ENCODE results near the gene ACAD11. TPM values are rescaled to one million over a fixed set of nuclear protein-coding genes. Genes with fewer than 3 reads are reported as not detected.

Gene ACAD11
- total RNA-seq, 1 experiment from 2014 or later, result 12.6 TPM

- TF ChIP-seq, protein P1, sequence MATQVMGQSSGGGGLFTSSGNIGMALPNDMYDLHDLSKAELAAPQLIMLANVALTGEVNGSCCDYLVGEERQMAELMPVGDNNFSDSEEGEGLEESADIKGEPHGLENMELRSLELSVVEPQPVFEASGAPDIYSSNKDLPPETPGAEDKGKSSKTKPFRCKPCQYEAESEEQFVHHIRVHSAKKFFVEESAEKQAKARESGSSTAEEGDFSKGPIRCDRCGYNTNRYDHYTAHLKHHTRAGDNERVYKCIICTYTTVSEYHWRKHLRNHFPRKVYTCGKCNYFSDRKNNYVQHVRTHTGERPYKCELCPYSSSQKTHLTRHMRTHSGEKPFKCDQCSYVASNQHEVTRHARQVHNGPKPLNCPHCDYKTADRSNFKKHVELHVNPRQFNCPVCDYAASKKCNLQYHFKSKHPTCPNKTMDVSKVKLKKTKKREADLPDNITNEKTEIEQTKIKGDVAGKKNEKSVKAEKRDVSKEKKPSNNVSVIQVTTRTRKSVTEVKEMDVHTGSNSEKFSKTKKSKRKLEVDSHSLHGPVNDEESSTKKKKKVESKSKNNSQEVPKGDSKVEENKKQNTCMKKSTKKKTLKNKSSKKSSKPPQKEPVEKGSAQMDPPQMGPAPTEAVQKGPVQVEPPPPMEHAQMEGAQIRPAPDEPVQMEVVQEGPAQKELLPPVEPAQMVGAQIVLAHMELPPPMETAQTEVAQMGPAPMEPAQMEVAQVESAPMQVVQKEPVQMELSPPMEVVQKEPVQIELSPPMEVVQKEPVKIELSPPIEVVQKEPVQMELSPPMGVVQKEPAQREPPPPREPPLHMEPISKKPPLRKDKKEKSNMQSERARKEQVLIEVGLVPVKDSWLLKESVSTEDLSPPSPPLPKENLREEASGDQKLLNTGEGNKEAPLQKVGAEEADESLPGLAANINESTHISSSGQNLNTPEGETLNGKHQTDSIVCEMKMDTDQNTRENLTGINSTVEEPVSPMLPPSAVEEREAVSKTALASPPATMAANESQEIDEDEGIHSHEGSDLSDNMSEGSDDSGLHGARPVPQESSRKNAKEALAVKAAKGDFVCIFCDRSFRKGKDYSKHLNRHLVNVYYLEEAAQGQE (IDR thresholded peaks at IDR 0.05; ENCODE audit: low read depth), result no peak
- TF ChIP-seq CEBPB (IDR thresholded peaks at IDR 0.05; ENCODE audit: low read depth) (no peak), CBX3 (IDR thresholded peaks at IDR 0.05; ENCODE audit: low read depth) (no peak), JUND (IDR thresholded peaks at IDR 0.05) (no peak), SIN3A (IDR thresholded peaks at IDR 0.05; ENCODE audit: low read depth) (no peak), MAX (IDR thresholded peaks at IDR 0.05) (no peak), ATF3 (IDR thresholded peaks at IDR 0.05) (no peak)
Measured at GRCh38 chr3:132694991-132695390, 35.4 kb upstream of the ACAD11 start (continued).

DNA sequence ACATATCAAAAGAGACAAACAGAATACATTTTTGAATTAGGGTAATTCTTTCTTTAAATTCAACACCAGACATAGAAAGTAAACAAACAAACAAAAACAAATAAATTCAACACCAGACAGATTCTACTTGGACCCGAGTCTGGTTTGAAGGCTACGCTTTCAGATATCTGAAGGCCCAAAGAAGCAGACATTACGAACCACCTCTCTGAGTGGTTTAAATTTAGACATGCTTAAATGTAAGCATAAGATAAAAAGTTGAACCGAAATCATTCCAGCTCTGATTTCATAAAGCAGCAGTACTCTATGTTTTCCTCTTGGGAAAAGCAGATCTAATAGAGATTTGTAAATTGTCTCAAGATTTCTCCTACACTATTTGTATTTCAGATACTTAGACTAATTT is 30.4 kb upstream of the ACAD11 start:
- no peak overlapping the region for H3K27ac ChIP-seq (ENCODE audit: low read depth, low read length)
- H3K4me3 ChIP-seq (replicated peaks in 1 of 2; ENCODE audit: low read depth in 1 of 2, low read length in 2 of 2), result no peak overlapping the region
- H3K36me3 ChIP-seq (ENCODE audit: control insufficient read depth in 1 of 2, insufficient read depth in 2 of 2, low read length in 2 of 2), result peaks cover 15 to 29% of the 10 kb centered on the region in 2 experiments
- H3K9me2 ChIP-seq (ENCODE audit: insufficient read depth), result no peaks in the 10 kb centered on the region
- DNase-seq (ENCODE audit: low read depth, low spot score) (no peak), ATAC-seq (no peak)
- no peaks in the 10 kb centered on the region for H3K27me3 ChIP-seq (ENCODE audit: insufficient read depth, low read length)
- H3K9me3 ChIP-seq (ENCODE audit: control insufficient read depth in 1 of 2, insufficient read depth in 1 of 2, low read depth in 1 of 2, low read length in 2 of 2), result no peaks in the 10 kb centered on the region
- CTCF ChIA-PET, result no interaction called here
- H2AFZ ChIP-seq (ENCODE audit: low read depth, low read length, poor library complexity, severe bottlenecking), result no peak overlapping the region
- H3K9ac ChIP-seq (ENCODE audit: low read length), result no peak overlapping the region
- no peaks in the 10 kb centered on the region for H4K20me1 ChIP-seq (ENCODE audit: insufficient read depth)
- POLR2A ChIA-PET, result no interaction called here
- H3K4me1 ChIP-seq (ENCODE audit: control insufficient read depth in 1 of 2, insufficient read depth in 2 of 2, low read length in 2 of 2), result no peaks in the 10 kb centered on the region
- H3K4me2 ChIP-seq (ENCODE audit: low read length), result no peak overlapping the region
- RAD21 ChIA-PET (ENCODE audit: low non-redundant PET in 1 of 2, low total read pairs in 2 of 2, uncharacterized antibody in 2 of 2, unreplicated experiment in 2 of 2), result no interaction called here
- intact Hi-C loops (cut with micrococcal nuclease), result no loop called here
- BruUV-seq (replicated peaks), result no TSS peak
- H3K79me2 ChIP-seq (ENCODE audit: insufficient read depth, low read length), result no peaks in the 10 kb centered on the region
- TF ChIP-seq TCF7L2 (IDR thresholded peaks at IDR 0.05; ENCODE audit: borderline replicate concordance, extremely low read depth, insufficient read depth, insufficient read length) (no peak), JUND (IDR thresholded peaks at IDR 0.05) (no peak), ATF3 (IDR thresholded peaks at IDR 0.05) (no peak), EZH2phosphoT487 (IDR thresholded peaks at IDR 0.05; ENCODE audit: borderline replicate concordance) (no peak), SIN3A (IDR thresholded peaks at IDR 0.05; ENCODE audit: low read depth) (no peak), ELF1 (IDR thresholded peaks at IDR 0.05; ENCODE audit: borderline replicate concordance, low read depth) (no peak), MAX (IDR thresholded peaks at IDR 0.05) (no peak), ZFX (IDR thresholded peaks at IDR 0.05) (no peak), CEBPB (IDR thresholded peaks at IDR 0.05; ENCODE audit: low read depth) (no peak), POLR2AphosphoS5 (IDR thresholded peaks at IDR 0.05; ENCODE audit: low read depth, low read length) (no peak), EGR1 (IDR thresholded peaks at IDR 0.05; ENCODE audit: low read depth) (no peak), SP1 (IDR thresholded peaks at IDR 0.05; ENCODE audit: low read depth) (no peak), ZNF274 (IDR thresholded peaks at IDR 0.05; ENCODE audit: low read depth, low read length) (no peak)
- TF ChIP-seq, protein P2, sequence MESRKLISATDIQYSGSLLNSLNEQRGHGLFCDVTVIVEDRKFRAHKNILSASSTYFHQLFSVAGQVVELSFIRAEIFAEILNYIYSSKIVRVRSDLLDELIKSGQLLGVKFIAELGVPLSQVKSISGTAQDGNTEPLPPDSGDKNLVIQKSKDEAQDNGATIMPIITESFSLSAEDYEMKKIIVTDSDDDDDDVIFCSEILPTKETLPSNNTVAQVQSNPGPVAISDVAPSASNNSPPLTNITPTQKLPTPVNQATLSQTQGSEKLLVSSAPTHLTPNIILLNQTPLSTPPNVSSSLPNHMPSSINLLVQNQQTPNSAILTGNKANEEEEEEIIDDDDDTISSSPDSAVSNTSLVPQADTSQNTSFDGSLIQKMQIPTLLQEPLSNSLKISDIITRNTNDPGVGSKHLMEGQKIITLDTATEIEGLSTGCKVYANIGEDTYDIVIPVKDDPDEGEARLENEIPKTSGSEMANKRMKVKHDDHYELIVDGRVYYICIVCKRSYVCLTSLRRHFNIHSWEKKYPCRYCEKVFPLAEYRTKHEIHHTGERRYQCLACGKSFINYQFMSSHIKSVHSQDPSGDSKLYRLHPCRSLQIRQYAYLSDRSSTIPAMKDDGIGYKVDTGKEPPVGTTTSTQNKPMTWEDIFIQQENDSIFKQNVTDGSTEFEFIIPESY (IDR thresholded peaks at IDR 0.05; ENCODE audit: extremely low read depth, insufficient replicate concordance, low read length), result no peak

Data from HCT116 (cell line).